NCI-H82 treated with DMSO at 0.1 percent for 48 hours (cell line): ENCODE measurements around the gene JMJD1C.
"Not testable (repeated sequence)": the region's sequence is repeated elsewhere in the genome, so short reads cannot be mapped to it uniquely, and the experiment has no call there.

Experiments
- DNase-seq: peaks from one replicate; lab custom pipeline; 2025; ENCODE audit not compliant: unreplicated experiment; lab: John Stamatoyannopoulos, UW

The JMJD1C gene

GRCh38 chr10:63465293-63466143, at the start of gene JMJD1C:
Gene JMJD1C (minus strand): TSS chr10:63465977. CDS start chr10:63465662, 315 bp downstream.
- peak; percentile 16 for DNase-seq

GRCh38 chr10:63515002-63515763, 49.4 kb upstream of the JMJD1C start:
- no peak for DNase-seq

GRCh38 chr10:63506554-63506953, 40.8 kb upstream of the JMJD1C start:
- DNase-seq = no peak

GRCh38 chr10:63505562-63505961, 39.8 kb upstream of the JMJD1C start:
- no peak for DNase-seq

GRCh38 chr10:63504145-63504881, 38.5 kb upstream of the JMJD1C start:
- no peak for DNase-seq

- no peak for DNase-seq
Observed at GRCh38 chr10:63503395-63503794, 37.6 kb upstream of the JMJD1C start.

GRCh38 chr10:63502832-63503231, 37.1 kb upstream of the JMJD1C start:
- no peak for DNase-seq

- no peak for DNase-seq
Observed at GRCh38 chr10:63501954-63502353, 36.2 kb upstream of the JMJD1C start.

- not testable (repeated sequence) for DNase-seq
Observed at GRCh38 chr10:63500551-63500950, 34.8 kb upstream of the JMJD1C start.

- no peak for DNase-seq
Observed at GRCh38 chr10:63498665-63499064, 32.9 kb upstream of the JMJD1C start.

- DNase-seq = no peak
Observed at GRCh38 chr10:63497321-63497720, 31.5 kb upstream of the JMJD1C start.

GRCh38 chr10:63496561-63496960, 30.8 kb upstream of the JMJD1C start:
- DNase-seq = no peak

GRCh38 chr10:63494951-63495350, 29.2 kb upstream of the JMJD1C start:
- no peak for DNase-seq

GRCh38 chr10:63493004-63493403, 27.2 kb upstream of the JMJD1C start:
- no peak for DNase-seq

- DNase-seq = not testable (repeated sequence)
Observed at GRCh38 chr10:63492317-63492690, 26.5 kb upstream of the JMJD1C start.

GRCh38 chr10:63491588-63492316, 26.0 kb upstream of the JMJD1C start:
- no peak for DNase-seq

- DNase-seq = no peak
Observed at GRCh38 chr10:63489838-63490237, 24.1 kb upstream of the JMJD1C start.

GRCh38 chr10:63487990-63488389, 22.2 kb upstream of the JMJD1C start:
- no peak for DNase-seq

GRCh38 chr10:63483983-63484382, 18.2 kb upstream of the JMJD1C start:
- no peak for DNase-seq

GRCh38 chr10:63481815-63482421, 16.1 kb upstream of the JMJD1C start:
- no peak for DNase-seq
